Body of pancreas (tissue), 4 donors: ENCODE data around the gene KDM3A. TPM values are rescaled to one million over a fixed set of nuclear protein-coding genes. Genes with fewer than 3 reads are reported as not detected.

Experiments used
- ATAC-seq: fragments of 150-250 bp; one replicate; pipeline ENCODE4 v1.9.1; 2016
- DNase-seq, 4 donors: peaks; one replicate each; pipeline ENCODE4 v3.0.0-alpha.2; 2019
- H3K27ac ChIP-seq, 4 donors: fragments of 200-600 bp; sonication (generic); 1 replicate in 3 of 4; 2 replicates in 1 of 4; pipeline versions ENCODE4 v1.5.1 to v1.6.1; 2016 to 2019; ENCODE audit warnings: mild to moderate bottlenecking in 1 of 4, mixed read lengths in 1 of 4, moderate library complexity in 1 of 4
- H3K27me3 ChIP-seq, 2 donors: fragments of 200-600 bp; sonication (generic); one replicate each; pipeline ENCODE4 v1.6.0; 2016; ENCODE audit warnings: mild to moderate bottlenecking in 1 of 2
- H3K36me3 ChIP-seq, 2 donors: fragments of 200-600 bp; sonication (generic); replicated peaks in 1 of 2; 2 replicates each; pipeline ENCODE4 v1.5.1; 2016; ENCODE audit warnings: low read depth in 2 of 2; ENCODE audit not compliant: insufficient read depth in 1 of 2
- H3K4me1 ChIP-seq: fragments of 200-600 bp; sonication (generic); one replicate; pipeline ENCODE4 v1.6.0; 2016
- H3K4me3 ChIP-seq, 2 donors: fragments of 200-600 bp; sonication (generic); 1 replicate in 1 of 2; 2 replicates in 1 of 2; pipeline ENCODE4 v1.5.1; 2016 to 2019
- H3K9me3 ChIP-seq, 3 donors: fragments of 200-600 bp; sonication (generic); 1 replicate in 2 of 3; 2 replicates in 1 of 3; pipeline ENCODE4 v1.5.1; 2016
- CTCF ChIP-seq, 7 experiments: fragments of 450-650 bp in 4 of 7; fragments of 200-600 bp in 3 of 7; sonication (generic) in 3 of 7; IDR thresholded peaks; one replicate each; pipeline ENCODE4 v1.5.1; 2016 to 2019; ENCODE audit warnings: antibody characterized with exemption in 7 of 7
- POLR2A ChIP-seq, 3 donors: fragments of 450-650 bp; IDR thresholded peaks; one replicate each; pipeline ENCODE4 v1.6.1; 2016; ENCODE audit warnings: antibody characterized with exemption in 3 of 3, mild to moderate bottlenecking in 2 of 3
- WGBS, 2 donors: methylation state at CpG; one replicate each; pipeline ENCODE4 v1.1.5; 2017; 5-methylcytosine and 5-hydroxymethylcytosine counted together
- intact Hi-C: fragments of 100-400 bp; cut with DNase I; formaldehyde crosslinking; loops from one replicate; pipeline ENCODE4 v1.15.1; 2023
- total RNA-seq, 2 donors: library from RNA; depleted of rRNA; stranded (reverse); fragments of >200 nt; gene quantifications; one replicate each; pipeline ENCODE4 v1.1.0, GENCODE V29; 2016

The KDM3A gene
- total RNA-seq, 2 donors from 2014 or later, result 34.0 to 47.8 TPM

GRCh38 chr2:86464652-86465051 lies 23.5 kb downstream of the KDM3A start:
- Histone ChIP-seq H3K9me3 (no peaks in the 10 kb centered on the region), H3K27me3 (no peaks in the 10 kb centered on the region), H3K27ac (peak overlapping the region; percentile 3 to 66 (median 24)), H3K4me1 (peaks cover 63% of the 10 kb centered on the region), H3K36me3 (peaks cover 0 to 12% of the 10 kb centered on the region in 2 donors), H3K4me3 (no peak overlapping the region)
- DNase-seq (peak in 1 of 4 donors; percentile 39), ATAC-seq (no peak)
- intact Hi-C loops, result no loop called here
- 56 to 64% methylated on average over 3 of the region's 3 CpGs for WGBS, 2 donors
- no peak for TF ChIP-seq CTCF (IDR thresholded peaks at IDR 0.05)
- TF ChIP-seq POLR2A (IDR thresholded peaks at IDR 0.05), result no peak

GRCh38 chr2:86466306-86466705 lies 25.1 kb downstream of the KDM3A start:
- H3K27ac ChIP-seq, result peak overlapping the region; percentile 18 to 66 (median 50)
- WGBS, 2 donors, result 12 to 38% methylated on average over 1 of the region's 1 CpG
- no peak overlapping the region for H3K4me3 ChIP-seq
- TF ChIP-seq POLR2A (IDR thresholded peaks at IDR 0.05) (no peak), CTCF (IDR thresholded peaks at IDR 0.05) (no peak)
- H3K9me3 ChIP-seq, result no peaks in the 10 kb centered on the region
- no peaks in the 10 kb centered on the region for H3K27me3 ChIP-seq
- peaks cover 0 to 7% of the 10 kb centered on the region in 2 donors for H3K36me3 ChIP-seq
- intact Hi-C loops, result no loop called here
- DNase-seq, result peak in 3 of 4 donors; percentile 49 to 57 (median 55)
- peaks cover 73% of the 10 kb centered on the region for H3K4me1 ChIP-seq
- ATAC-seq, result peak; percentile 76

DNA sequence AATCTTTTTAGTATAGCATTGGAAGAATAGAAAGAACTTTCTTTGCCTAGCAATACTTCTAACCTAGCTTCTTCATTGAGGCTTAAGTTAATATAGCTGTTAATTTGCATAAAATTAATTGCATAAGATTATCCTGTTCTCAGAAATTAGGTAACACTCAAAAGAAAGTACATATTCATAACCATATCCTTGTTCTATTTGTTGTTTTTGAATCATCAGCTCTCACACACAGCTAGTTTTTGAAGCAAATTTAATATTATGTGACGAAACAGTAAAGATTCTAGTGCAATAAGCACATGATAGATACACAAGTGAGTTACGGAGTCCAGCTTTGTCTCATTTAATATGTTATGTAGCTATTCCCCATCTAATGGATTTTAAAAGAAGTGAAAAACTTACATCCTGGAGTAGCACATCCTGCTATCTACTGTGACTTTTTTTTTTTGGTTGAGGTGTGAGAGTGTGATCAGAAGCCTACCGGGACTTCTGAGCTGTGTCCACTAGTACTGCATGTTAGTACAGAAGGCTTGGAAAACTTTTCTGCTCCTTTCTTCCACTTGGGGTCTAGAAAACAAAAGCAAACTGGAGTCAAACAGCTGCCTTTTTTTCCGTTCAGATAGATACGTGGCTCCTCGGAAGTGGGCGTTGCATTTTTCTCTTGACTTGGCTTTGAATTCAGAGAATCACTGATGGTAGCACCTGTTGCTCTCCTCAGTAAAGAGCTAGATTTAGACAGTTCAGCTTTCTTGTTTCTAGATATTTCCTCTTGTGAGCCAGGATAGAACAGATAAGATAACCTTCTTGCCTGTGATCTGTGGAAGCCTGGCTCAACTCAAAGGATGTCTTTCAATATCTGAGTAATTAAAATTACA lies 27.2 kb downstream of the KDM3A start:
- Histone ChIP-seq H3K4me3 (no peak overlapping the region), H3K36me3 (peaks cover 0 to 9% of the 10 kb centered on the region in 2 donors), H3K9me3 (no peaks in the 10 kb centered on the region), H3K27ac (peak overlapping the region in 2 of 4 donors; percentile 6 to 66), H3K4me1 (peaks cover 64% of the 10 kb centered on the region), H3K27me3 (no peaks in the 10 kb centered on the region)
- 55 to 58% methylated on average over 7 of the region's 7 CpGs for WGBS, 2 donors
- DNase-seq (no peak), ATAC-seq (no peak)
- TF ChIP-seq CTCF (IDR thresholded peaks at IDR 0.05), result no peak
- TF ChIP-seq POLR2A (IDR thresholded peaks at IDR 0.05), result no peak
- intact Hi-C loops, result no loop called here

DNA sequence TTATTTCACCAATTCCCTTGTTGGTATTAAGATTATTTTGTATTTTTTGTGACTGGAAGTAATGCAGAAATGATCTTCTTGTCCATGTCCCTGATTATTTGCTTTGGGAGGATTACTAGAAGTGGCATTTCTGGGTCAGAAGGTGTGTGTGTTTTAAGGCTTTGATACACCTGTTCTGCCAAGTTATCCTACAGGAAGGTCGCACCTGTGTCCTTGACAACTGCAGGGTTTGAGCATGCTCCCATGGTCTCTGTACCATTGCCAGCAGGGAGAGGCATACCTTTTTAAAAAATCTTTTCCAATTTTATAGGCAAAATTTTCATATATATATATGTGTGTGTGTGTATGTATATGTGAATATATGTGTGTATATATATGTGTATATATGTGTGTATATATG lies 29.7 kb downstream of the KDM3A start:
- 6 to 14% methylated on average over 1 of the region's 1 CpG for WGBS, 2 donors
- no peak overlapping the region for H3K27ac ChIP-seq
- H3K4me3 ChIP-seq, result no peak overlapping the region
- ATAC-seq, result no peak
- peaks cover 42% of the 10 kb centered on the region for H3K4me1 ChIP-seq
- H3K36me3 ChIP-seq, result peaks cover 0 to 15% of the 10 kb centered on the region in 2 donors
- H3K27me3 ChIP-seq, result no peaks in the 10 kb centered on the region
- peak in 2 of 4 donors; percentile 21 to 49 for DNase-seq
- no peaks in the 10 kb centered on the region for H3K9me3 ChIP-seq
- intact Hi-C loops, result no loop called here
- no peak for TF ChIP-seq POLR2A (IDR thresholded peaks at IDR 0.05)
- no peak for TF ChIP-seq CTCF (IDR thresholded peaks at IDR 0.05)
